Pancreas (tissue), 10 donors: Measurements from ENCODE around the gene IMMP2L. TPM values are rescaled to one million over a fixed set of nuclear protein-coding genes. Genes with fewer than 3 reads are reported as not detected.

Experiments
- ATAC-seq, 4 donors: fragments of 200-7000 bp; cut with Tn5 transposase; one replicate each; pipeline versions ENCODE4 v1.8.0 to v1.9.1; 2020; ENCODE audit warnings: mild to moderate bottlenecking in 4 of 4, moderate library complexity in 4 of 4
- DNase-seq, 6 donors: peaks; one replicate each; pipeline ENCODE4 v3.0.0-alpha.2; 2020
- FAIRE-seq: peaks from 2 replicates; lab custom pipeline; 2012; peaks lifted over from hg19 to GRCh38; lab: Jason Lieb, UNC
- H3K27ac ChIP-seq, 4 donors: fragments of 200-600 bp; sonication (generic); 1 replicate in 3 of 4; 2 replicates in 1 of 4; pipeline versions ENCODE4 v1.5.0 to v1.8.0; 2020
- H3K27me3 ChIP-seq, 4 donors: fragments of 200-600 bp; one replicate each; pipeline ENCODE4 v1.8.0; 2021
- H3K36me3 ChIP-seq, 3 donors: fragments of 200-600 bp; sonication (generic) in 1 of 3; one replicate each; pipeline versions ENCODE4 v1.5.0 to v1.8.0; 2020 to 2021
- H3K4me1 ChIP-seq, 3 donors: fragments of 200-600 bp; one replicate each; pipeline ENCODE4 v1.8.0; 2021
- H3K4me3 ChIP-seq, 4 donors: fragments of 200-600 bp; sonication (generic) in 2 of 4; one replicate each; pipeline versions ENCODE4 v1.5.0 to v1.8.0; 2020 to 2021
- H3K9me3 ChIP-seq, 4 donors: fragments of 200-600 bp; one replicate each; pipeline ENCODE4 v1.8.0; 2021
- WGBS, 2 donors: extraction: QIAGEN DNeasy Blood & Tissue Kit; methylation state at CpG; one replicate each; pipeline ENCODE4 v1.1.7; 2013; 5-methylcytosine and 5-hydroxymethylcytosine counted together
- intact Hi-C, 3 donors: fragments of 100-400 bp; cut with DNase I; formaldehyde crosslinking; loops; one replicate each; pipeline versions ENCODE4 v1.11.1 to v1.14.2; 2022
- polyA plus RNA-seq, 2 donors: library from polyadenylated mRNA; stranded (reverse); fragments of 200-250 nt; gene quantifications; one replicate each; pipeline ENCODE4 v1.2.3, GENCODE V29; 2013
- total RNA-seq, 6 donors: library from RNA; stranded (reverse); fragmentation: NEBNext Ultra II Directional in 4 of 6; extraction: Animal tissue kit (Norgen Biotek cat#: 25700) in 4 of 6; gene quantifications; one replicate each; pipeline versions ENCODE4 v1.2.1 to v1.2.4, GENCODE V29; 2021 to 2023
- TF ChIP-seq, protein P1 (sequence below), 4 donors: fragments of 200-600 bp; sonication (generic) in 3 of 4; IDR thresholded peaks; one replicate each; pipeline versions ENCODE4 v1.5.0 to v1.8.0; 2021; ENCODE audit warnings: antibody characterized with exemption in 4 of 4
- donor health status: healthy with polysubstance abuse.
- donor health status: DM: no; HTN: no; CAD: no; lungs with moderate emphysema.
- donor health status: DM: no; HTN: no; CAD: no.
- donor health status: control.
- donor health status: control.
- donor health status: Bipolar disorder and iron deficiency.
- donor health status: DM: yes; HTN: yes; CAD: no.
- donor health status: DM: no; HTN: no; CAD: no.
- donor health status: DM: no; HTN: no; CAD: no.
- donor health status: DM: yes; HTN: yes; CAD: no.

Gene IMMP2L
- total and polyA plus RNA-seq, 8 donors = 7.3 to 30.0 (median 12.9) TPM

DNA sequence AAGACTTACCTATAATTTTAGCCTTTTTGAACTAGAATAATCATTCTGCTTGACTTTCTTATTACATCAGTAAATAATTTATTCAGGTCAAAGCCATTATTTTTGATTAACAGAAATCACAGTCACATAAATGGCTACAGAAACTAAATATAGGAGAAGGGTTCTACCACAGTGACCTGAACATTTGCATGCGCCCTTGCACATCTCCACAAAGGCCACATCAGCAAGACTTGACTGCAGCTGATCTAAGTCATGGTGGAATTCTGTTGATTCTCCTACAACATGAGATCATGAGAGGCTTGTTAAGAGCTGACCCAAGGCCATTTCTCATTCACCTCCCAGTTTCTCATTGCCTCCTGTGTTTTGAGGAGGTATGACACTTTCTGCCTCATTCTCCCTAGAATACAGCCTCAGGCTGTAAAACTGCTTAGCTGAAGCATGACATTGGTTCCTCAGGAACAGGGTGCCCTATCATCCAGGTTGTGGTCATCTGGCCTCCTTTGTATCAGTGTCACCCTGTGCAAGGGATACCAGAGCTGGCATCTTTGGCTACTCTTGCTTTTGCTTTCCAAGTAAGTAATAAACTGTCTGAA lies 6.7 kb upstream of the IMMP2L start:
- WGBS, 2 donors = 77 to 100% methylated on average over 1 of the region's 1 CpG
- H3K36me3 ChIP-seq = no peaks in the 10 kb centered on the region
- TF ChIP-seq, protein P1, sequence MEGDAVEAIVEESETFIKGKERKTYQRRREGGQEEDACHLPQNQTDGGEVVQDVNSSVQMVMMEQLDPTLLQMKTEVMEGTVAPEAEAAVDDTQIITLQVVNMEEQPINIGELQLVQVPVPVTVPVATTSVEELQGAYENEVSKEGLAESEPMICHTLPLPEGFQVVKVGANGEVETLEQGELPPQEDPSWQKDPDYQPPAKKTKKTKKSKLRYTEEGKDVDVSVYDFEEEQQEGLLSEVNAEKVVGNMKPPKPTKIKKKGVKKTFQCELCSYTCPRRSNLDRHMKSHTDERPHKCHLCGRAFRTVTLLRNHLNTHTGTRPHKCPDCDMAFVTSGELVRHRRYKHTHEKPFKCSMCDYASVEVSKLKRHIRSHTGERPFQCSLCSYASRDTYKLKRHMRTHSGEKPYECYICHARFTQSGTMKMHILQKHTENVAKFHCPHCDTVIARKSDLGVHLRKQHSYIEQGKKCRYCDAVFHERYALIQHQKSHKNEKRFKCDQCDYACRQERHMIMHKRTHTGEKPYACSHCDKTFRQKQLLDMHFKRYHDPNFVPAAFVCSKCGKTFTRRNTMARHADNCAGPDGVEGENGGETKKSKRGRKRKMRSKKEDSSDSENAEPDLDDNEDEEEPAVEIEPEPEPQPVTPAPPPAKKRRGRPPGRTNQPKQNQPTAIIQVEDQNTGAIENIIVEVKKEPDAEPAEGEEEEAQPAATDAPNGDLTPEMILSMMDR (IDR thresholded peaks at IDR 0.05) = no peak
- no peak for FAIRE-seq
- DNase-seq = no peak
- no peak overlapping the region for H3K27ac ChIP-seq
- no peaks in the 10 kb centered on the region for H3K9me3 ChIP-seq
- no peaks in the 10 kb centered on the region for H3K27me3 ChIP-seq
- intact Hi-C loops = no loop called here
- ATAC-seq = no peak
- no peaks in the 10 kb centered on the region for H3K4me1 ChIP-seq
- H3K4me3 ChIP-seq = no peak overlapping the region

DNA sequence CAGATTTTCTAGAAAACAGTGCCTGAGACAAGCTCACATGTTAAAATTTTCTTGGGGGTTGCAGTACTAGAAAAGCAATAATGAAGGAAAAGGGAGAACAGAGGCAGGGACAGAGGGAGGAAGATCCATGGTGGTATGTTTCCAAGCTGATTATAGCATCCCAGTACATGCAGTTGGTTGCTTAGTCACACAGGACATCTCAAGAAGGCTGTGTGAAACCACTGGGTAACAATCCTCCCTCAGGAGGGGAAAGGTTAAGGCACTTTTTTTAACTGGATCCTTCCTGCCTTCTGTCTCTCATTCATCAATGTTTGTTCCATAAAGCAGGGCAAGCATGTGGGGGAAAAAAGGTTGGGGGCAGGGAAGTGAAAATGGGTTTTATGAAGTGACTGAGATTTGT lies 6.1 kb upstream of the IMMP2L start:
- Histone ChIP-seq H3K4me3 (no peak overlapping the region), H3K27ac (no peak overlapping the region), H3K4me1 (no peaks in the 10 kb centered on the region), H3K36me3 (no peaks in the 10 kb centered on the region), H3K27me3 (no peaks in the 10 kb centered on the region), H3K9me3 (no peaks in the 10 kb centered on the region)
- TF ChIP-seq, protein P1 (IDR thresholded peaks at IDR 0.05) = no peak
- intact Hi-C loops = no loop called here
- FAIRE-seq = no peak
- no peak for ATAC-seq
- no peak for DNase-seq

DNA sequence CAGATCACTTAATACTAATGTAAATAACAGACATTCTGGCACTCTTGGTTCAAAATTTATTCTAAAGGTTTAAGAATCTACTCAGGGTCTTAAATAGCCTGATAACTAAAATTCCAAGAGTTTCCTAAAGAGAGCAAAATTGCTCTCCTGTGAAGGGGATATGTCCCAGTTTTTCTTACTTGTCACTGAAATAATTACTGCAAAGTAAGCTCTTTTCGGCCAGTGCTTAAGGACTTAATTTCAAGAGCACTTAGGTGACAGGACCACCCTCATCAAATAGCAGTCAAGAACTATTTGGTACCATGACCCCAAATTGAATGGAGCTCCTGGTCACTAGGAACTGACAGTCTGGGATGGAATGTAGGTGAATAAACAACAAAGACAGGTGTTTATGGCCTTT lies 1.8 kb upstream of the IMMP2L start:
- intact Hi-C loops = no loop called here
- FAIRE-seq = no peak
- TF ChIP-seq, protein P1 (IDR thresholded peaks at IDR 0.05) = no peak

DNA sequence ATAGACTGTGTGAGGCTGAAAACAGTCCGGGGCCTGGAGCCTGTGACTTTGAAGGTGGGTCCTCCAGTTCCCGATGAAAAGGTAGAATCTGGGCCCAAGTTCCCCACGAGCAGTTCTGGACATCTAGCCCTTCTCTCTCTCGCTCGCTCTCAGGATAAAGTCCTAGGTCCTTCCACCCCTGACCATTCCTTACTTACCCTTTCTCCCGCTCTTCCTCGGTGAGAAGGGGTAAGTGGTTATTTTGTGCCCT lies 713 bp downstream of the IMMP2L start:
- H3K9me3 ChIP-seq = no peaks in the 10 kb centered on the region
- peak overlapping the region; percentile 73 to 96 (median 94) for H3K27ac ChIP-seq
- intact Hi-C loops = no loop called here
- no peak for FAIRE-seq
- no peaks in the 10 kb centered on the region for H3K36me3 ChIP-seq
- DNase-seq = no peak
- H3K27me3 ChIP-seq = no peaks in the 10 kb centered on the region
- TF ChIP-seq, protein P1 (IDR thresholded peaks at IDR 0.05) = no peak
- H3K4me1 ChIP-seq = peaks cover 0 to 27% (median 24%) of the 10 kb centered on the region in 3 donors
- H3K4me3 ChIP-seq = peak overlapping the region; percentile 67 to 88 (median 74)
- ATAC-seq = peak in 3 of 4 donors; percentile 10 to 26 (median 22)
- WGBS, 2 donors = 6% methylated on average over 7 of the region's 7 CpGs

More for the DNA sequence above, 1.8 kb upstream of the IMMP2L start:
- no peak overlapping the region for H3K27ac ChIP-seq
- H3K9me3 ChIP-seq = no peaks in the 10 kb centered on the region
- no peaks in the 10 kb centered on the region for H3K36me3 ChIP-seq
- H3K4me1 ChIP-seq = peaks cover 0 to 20% (median 19%) of the 10 kb centered on the region in 3 donors
- no peaks in the 10 kb centered on the region for H3K27me3 ChIP-seq
- DNase-seq (no peak), ATAC-seq (no peak)
- 0% methylated on average over 1 of the region's 1 CpG for WGBS, 2 donors
- no peak overlapping the region for H3K4me3 ChIP-seq

DNA sequence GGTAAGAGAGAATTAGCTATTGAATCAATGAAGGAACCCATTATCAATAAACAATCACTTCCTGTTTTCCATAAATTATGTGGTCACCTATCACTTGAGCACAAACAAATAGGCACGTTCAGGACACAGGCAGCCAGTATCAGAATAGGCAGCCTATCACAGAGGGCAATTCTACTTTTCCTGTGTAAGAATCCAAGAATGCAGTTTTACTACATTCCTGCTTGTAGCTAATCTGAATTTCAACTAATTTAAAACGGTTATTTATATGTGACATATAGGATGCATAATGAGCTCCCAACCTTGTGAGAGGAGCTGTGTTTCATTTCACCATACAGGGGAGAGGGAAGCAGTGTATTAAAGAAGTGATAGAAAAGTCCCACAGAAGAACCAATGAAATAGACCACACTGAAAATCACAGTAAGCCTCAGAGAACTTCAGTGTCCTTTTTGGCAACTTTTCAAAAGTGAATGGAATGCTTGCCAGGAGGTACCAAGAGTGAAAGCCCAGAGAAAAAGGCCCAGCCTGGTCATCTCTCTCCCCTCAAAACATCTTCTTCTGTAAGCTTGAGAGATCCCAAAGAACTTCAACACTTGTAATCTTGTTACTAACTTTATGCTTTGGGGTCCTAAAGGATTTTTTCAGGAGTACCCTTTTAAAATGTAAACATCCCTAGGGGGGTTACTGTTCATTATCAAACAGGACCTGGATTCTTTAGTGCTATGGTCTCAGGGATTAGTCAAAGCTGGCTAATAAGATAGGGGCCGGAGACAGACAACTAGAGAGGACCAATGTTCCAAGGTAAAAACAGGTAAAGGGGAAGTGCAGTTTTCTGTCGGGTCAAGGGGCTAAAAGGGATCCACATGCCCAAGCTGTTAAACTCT lies 1.3 kb downstream of the IMMP2L start:
- intact Hi-C loops = no loop called here
- 7 to 11% methylated on average over 4 of the region's 4 CpGs for WGBS, 2 donors
- no peaks in the 10 kb centered on the region for H3K36me3 ChIP-seq
- DNase-seq (peak in 1 of 6 donors; percentile 8), ATAC-seq (peak; percentile 11 to 28 (median 13)), FAIRE-seq (no peak)
- H3K4me1 ChIP-seq = peaks cover 0 to 27% (median 24%) of the 10 kb centered on the region in 3 donors
- no peaks in the 10 kb centered on the region for H3K9me3 ChIP-seq
- peak overlapping the region; percentile 73 to 96 (median 94) for H3K27ac ChIP-seq
- TF ChIP-seq, protein P1 (IDR thresholded peaks at IDR 0.05) = no peak
- H3K4me3 ChIP-seq = peak overlapping the region; percentile 67 to 88 (median 74)
- H3K27me3 ChIP-seq = no peaks in the 10 kb centered on the region
